Endothelial cell of umbilical vein (primary cell): ENCODE data around the gene EPDR1. TPM values are rescaled to one million over a fixed set of nuclear protein-coding genes. Genes with fewer than 3 reads are reported as not detected.

Experiments
- BruUV-seq: library from RNA; stranded (reverse); fragments of 400-500 nt; replicated peaks from 2 replicates; lab custom pipeline; 2021; lab: Mats Ljungman, UMichigan
- CTCF ChIA-PET: fragments of 300-600, 350-600 bp; sonication (Branson Sonifier 250); formaldehyde crosslinking; loops from one replicate; lab custom pipeline; 2021; ENCODE audit warnings: antibody characterized with exemption, inconsistent platforms; lab: Charles Lee
- POLR2A ChIA-PET: fragments of 300-600, 350-600 bp; sonication (Branson Sonifier 250); formaldehyde crosslinking; loops from one replicate; lab custom pipeline; 2021; ENCODE audit warnings: antibody characterized with exemption, inconsistent platforms; lab: Charles Lee
- DNase-seq: peaks from one replicate; pipeline ENCODE4 v3.0.0-alpha.2; 2011; ENCODE audit warnings: low read depth, low spot score
- FAIRE-seq: peaks from 2 replicates; lab custom pipeline; 2011; peaks lifted over from hg19 to GRCh38; lab: Jason Lieb, UNC
- H2AFZ ChIP-seq: 2 replicates; pipeline ENCODE4 v1.6.0; 2012; ENCODE audit warnings: low read depth, low read length, control low read depth, inconsistent platforms
- H3K27ac ChIP-seq: 2 replicates; pipeline ENCODE4 v1.5.1; 2011; ENCODE audit warnings: low read depth, mild to moderate bottlenecking, control low read depth, low read length, moderate library complexity; ENCODE audit not compliant: insufficient read depth
- H3K27me3 ChIP-seq, 2 experiments: 2 replicates each; pipeline versions ENCODE4 v1.6.0 to v1.6.1; 2011; ENCODE audit warnings: low read length in 2 of 2, mixed read lengths in 1 of 2; ENCODE audit not compliant: control insufficient read depth in 2 of 2, insufficient read depth in 2 of 2
- H3K36me3 ChIP-seq, 2 experiments: 2 replicates in 1 of 2; 3 replicates in 1 of 2; pipeline ENCODE4 v1.5.1; 2011; ENCODE audit warnings: low read length in 2 of 2, mild to moderate bottlenecking in 1 of 2, moderate library complexity in 1 of 2; ENCODE audit not compliant: control insufficient read depth in 2 of 2, insufficient read depth in 2 of 2; ENCODE audit errors: extremely low read depth in 1 of 2
- H3K4me1 ChIP-seq: 3 replicates; pipeline ENCODE4 v1.5.1; 2011; ENCODE audit warnings: mild to moderate bottlenecking, low read length; ENCODE audit not compliant: control insufficient read depth, insufficient read depth; ENCODE audit errors: extremely low read depth
- H3K4me2 ChIP-seq: 2 replicates; pipeline ENCODE4 v1.6.1; 2011; ENCODE audit warnings: low read length, control low read depth, mixed read lengths; ENCODE audit not compliant: insufficient read depth
- H3K4me3 ChIP-seq, 3 experiments: fragments of 200-600 bp in 1 of 3; sonication (generic), shearing (Covaris generic) in 1 of 3; replicated peaks in 1 of 3; 2 replicates each; pipeline ENCODE4 v1.5.1; 2011 to 2016; ENCODE audit warnings: control low read depth in 3 of 3, low read length in 3 of 3, mild to moderate bottlenecking in 2 of 3, inconsistent platforms in 1 of 3, low read depth in 1 of 3, moderate library complexity in 1 of 3; ENCODE audit not compliant: insufficient read depth in 1 of 3
- H3K79me2 ChIP-seq: 2 replicates; pipeline ENCODE4 v1.6.0; 2012; ENCODE audit warnings: low read length, inconsistent platforms; ENCODE audit not compliant: control insufficient read depth, insufficient read depth
- H3K9ac ChIP-seq: replicated peaks from 2 replicates; pipeline ENCODE3; 2011; ENCODE audit warnings: low read length, control low read depth; ENCODE audit not compliant: insufficient read depth; ENCODE audit errors: extremely low read depth
- H3K9me1 ChIP-seq: replicated peaks from 3 replicates; pipeline ENCODE4 v1.6.0; 2011; ENCODE audit warnings: mild to moderate bottlenecking, low read length; ENCODE audit not compliant: control insufficient read depth, insufficient read depth; ENCODE audit errors: extremely low read depth
- H3K9me3 ChIP-seq: replicated peaks from 2 replicates; pipeline ENCODE4 v1.5.1; 2012; ENCODE audit warnings: low read length, inconsistent platforms; ENCODE audit not compliant: control insufficient read depth, insufficient read depth
- H4K20me1 ChIP-seq: replicated peaks from 2 replicates; pipeline ENCODE3; 2011; ENCODE audit warnings: mild to moderate bottlenecking, low read length; ENCODE audit not compliant: control insufficient read depth, insufficient read depth; ENCODE audit errors: extremely low read depth
- EZH2 ChIP-seq: IDR thresholded peaks from 2 replicates; pipeline ENCODE4 v1.6.1; 2012; ENCODE audit warnings: borderline replicate concordance, low read depth, mild to moderate bottlenecking, moderate library complexity, low read length, inconsistent platforms; ENCODE audit not compliant: severe bottlenecking
- FOS ChIP-seq: IDR thresholded peaks from 2 replicates; pipeline ENCODE4 v1.6.1; 2011; ENCODE audit warnings: mild to moderate bottlenecking, low read length, moderate library complexity, borderline replicate concordance; ENCODE audit not compliant: insufficient read depth
- GATA2 ChIP-seq: IDR thresholded peaks from 2 replicates; pipeline ENCODE4 v1.7.0; 2011; ENCODE audit warnings: low read depth, mild to moderate bottlenecking, moderate library complexity, mixed read lengths, low read length; ENCODE audit not compliant: insufficient read length, insufficient read depth
- JUN ChIP-seq: IDR thresholded peaks from 2 replicates; pipeline ENCODE4 v1.6.1; 2011; ENCODE audit warnings: borderline replicate concordance, low read depth; ENCODE audit not compliant: insufficient read length, insufficient read depth
- MYC ChIP-seq: IDR thresholded peaks from one replicate; pipeline ENCODE4 v1.6.1; 2011; ENCODE audit warnings: mild to moderate bottlenecking, low read depth, low read length
- POLR2A ChIP-seq: IDR thresholded peaks from 2 replicates; pipeline ENCODE4 v1.6.1; 2012; ENCODE audit warnings: low read depth, mild to moderate bottlenecking, control low read depth, low read length
- POLR2AphosphoS5 ChIP-seq: IDR thresholded peaks from 2 replicates; pipeline ENCODE4 v1.6.1; 2012; ENCODE audit warnings: low read depth, mild to moderate bottlenecking, control low read depth, low read length, moderate library complexity; ENCODE audit not compliant: insufficient read depth
- dilution Hi-C: fragments of 300-500 bp; cut with MboI; formaldehyde crosslinking; loops from one replicate; pipeline ENCODE4 v1.15.0; 2019; ENCODE audit warnings: low sequenced_read_pairs; ENCODE audit not compliant: extremely low pct_ligation_motif_present
- intact Hi-C: fragments of 100-400 bp; cut with micrococcal nuclease; formaldehyde crosslinking; loops from one replicate; pipeline ENCODE4 v1.10.0; 2022
- polyA plus RNA-seq, 4 experiments: library from polyadenylated mRNA; depleted of rRNA in 3 of 4; stranded (reverse) in 3 of 4; unstranded in 1 of 4; fragments of >200 nt; gene quantifications; 2 replicates each; pipeline versions ENCODE4 v1.2.1 to v1.2.3, GENCODE V29; 2011 to 2012; ENCODE audit warnings: missing spikeins in 1 of 4
- total RNA-seq: library from RNA; stranded (reverse); gene quantifications from 2 replicates; pipeline ENCODE4 v1.2.3, GENCODE V29; 2021
- TF ChIP-seq, protein P1 (sequence below): IDR thresholded peaks from 2 replicates; pipeline ENCODE4 v1.6.1; 2011; ENCODE audit not compliant: insufficient read depth, insufficient read length
- TF ChIP-seq, protein P2 (sequence below), 2 donors: IDR thresholded peaks; 1 replicate in 1 of 2; 2 replicates in 1 of 2; pipeline ENCODE4 v1.5.1; 2011; ENCODE audit warnings: low read length in 2 of 2, mild to moderate bottlenecking in 2 of 2, moderate library complexity in 2 of 2, control low read depth in 1 of 2, inconsistent platforms in 1 of 2, low read depth in 1 of 2; ENCODE audit not compliant: insufficient read depth in 1 of 2; ENCODE audit errors: extremely low read depth in 1 of 2

The EPDR1 gene
- total and polyA plus RNA-seq, 2 donors (not counting 3 experiments of a cell fraction or from before 2014, with no cell fraction given) = 0.40 to 0.66 TPM

DNA sequence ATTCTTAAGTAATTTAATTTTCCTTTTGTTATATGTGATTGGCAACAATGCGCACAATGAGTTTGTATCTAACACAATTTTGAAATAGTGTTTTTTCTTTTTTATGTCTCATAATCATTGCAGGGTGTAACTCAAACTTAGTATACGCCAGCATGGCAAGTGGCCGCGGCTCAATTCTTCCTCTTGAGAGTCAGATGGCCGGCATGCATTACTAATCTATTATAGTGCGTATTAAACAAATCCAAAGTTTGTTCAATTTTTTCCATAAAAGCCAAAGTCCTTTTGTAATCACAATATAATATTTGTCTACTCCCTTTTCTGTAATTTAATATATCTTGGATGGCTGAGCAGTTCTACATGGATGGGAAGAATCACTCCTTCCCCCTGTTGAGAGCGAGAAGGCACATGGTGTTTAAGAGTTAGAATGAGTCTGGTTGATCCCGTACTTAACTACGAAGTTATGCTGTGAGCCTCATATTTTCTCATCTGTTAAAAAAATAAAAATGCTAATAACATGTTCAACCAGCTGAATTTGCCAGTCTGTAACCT is 12.7 kb downstream of the EPDR1 start:
- Histone ChIP-seq H2AFZ (no peak overlapping the region), H4K20me1 (no peaks in the 10 kb centered on the region), H3K9me1 (no peaks in the 10 kb centered on the region), H3K4me1 (no peaks in the 10 kb centered on the region), H3K9ac (no peak overlapping the region), H3K4me2 (no peak overlapping the region), H3K27me3 (no peaks in the 10 kb centered on the region), H3K36me3 (no peaks in the 10 kb centered on the region), H3K4me3 (no peak overlapping the region), H3K27ac (no peak overlapping the region), H3K79me2 (no peaks in the 10 kb centered on the region), H3K9me3 (no peaks in the 10 kb centered on the region)
- dilution Hi-C loops = no loop called here
- BruUV-seq = no TSS peak
- POLR2A ChIA-PET = no interaction called here
- CTCF ChIA-PET = interaction anchor here (0.8 to 1.7 kb wide), 2 partner anchors 16 to 31 kb away, joined by 5 to 6 read pairs; partner anchors contain the start of gene SFRP4
- TF ChIP-seq MYC (no peak), FOS (no peak), POLR2A (no peak), JUN (no peak), GATA2 (no peak), EZH2 (no peak), POLR2AphosphoS5 (no peak)
- TF ChIP-seq, protein P1, sequence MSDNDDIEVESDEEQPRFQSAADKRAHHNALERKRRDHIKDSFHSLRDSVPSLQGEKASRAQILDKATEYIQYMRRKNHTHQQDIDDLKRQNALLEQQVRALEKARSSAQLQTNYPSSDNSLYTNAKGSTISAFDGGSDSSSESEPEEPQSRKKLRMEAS = no peak
- TF ChIP-seq, protein P2, sequence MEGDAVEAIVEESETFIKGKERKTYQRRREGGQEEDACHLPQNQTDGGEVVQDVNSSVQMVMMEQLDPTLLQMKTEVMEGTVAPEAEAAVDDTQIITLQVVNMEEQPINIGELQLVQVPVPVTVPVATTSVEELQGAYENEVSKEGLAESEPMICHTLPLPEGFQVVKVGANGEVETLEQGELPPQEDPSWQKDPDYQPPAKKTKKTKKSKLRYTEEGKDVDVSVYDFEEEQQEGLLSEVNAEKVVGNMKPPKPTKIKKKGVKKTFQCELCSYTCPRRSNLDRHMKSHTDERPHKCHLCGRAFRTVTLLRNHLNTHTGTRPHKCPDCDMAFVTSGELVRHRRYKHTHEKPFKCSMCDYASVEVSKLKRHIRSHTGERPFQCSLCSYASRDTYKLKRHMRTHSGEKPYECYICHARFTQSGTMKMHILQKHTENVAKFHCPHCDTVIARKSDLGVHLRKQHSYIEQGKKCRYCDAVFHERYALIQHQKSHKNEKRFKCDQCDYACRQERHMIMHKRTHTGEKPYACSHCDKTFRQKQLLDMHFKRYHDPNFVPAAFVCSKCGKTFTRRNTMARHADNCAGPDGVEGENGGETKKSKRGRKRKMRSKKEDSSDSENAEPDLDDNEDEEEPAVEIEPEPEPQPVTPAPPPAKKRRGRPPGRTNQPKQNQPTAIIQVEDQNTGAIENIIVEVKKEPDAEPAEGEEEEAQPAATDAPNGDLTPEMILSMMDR (IDR thresholded peaks at IDR 0.05; ENCODE audit: extremely low read depth in 1 of 2, insufficient read depth in 1 of 2, low read depth in 1 of 2, low read length in 2 of 2) = no peak
- DNase-seq = no peak
- intact Hi-C loops = no loop called here
- FAIRE-seq = no peak
